H9 (cell line): ENCODE data around the gene GLRX2. TPM values are rescaled to one million over a fixed set of nuclear protein-coding genes. Genes with fewer than 3 reads are reported as not detected.

Source experiments
- DNase-seq: peaks from one replicate; pipeline ENCODE4 v3.0.0-alpha.2; 2017
- H2AFZ ChIP-seq: one replicate; pipeline ENCODE4 v1.6.1; 2013; ENCODE audit warnings: mild to moderate bottlenecking, low read length, control low read depth, moderate library complexity
- H2AK5ac ChIP-seq: 2 replicates; pipeline ENCODE4 v1.6.1; 2013; ENCODE audit warnings: low read length, control low read depth, mixed read lengths; ENCODE audit not compliant: insufficient read length
- H2BK120ac ChIP-seq: one replicate; pipeline ENCODE4 v1.6.1; 2013; ENCODE audit warnings: low read depth, mild to moderate bottlenecking, low read length, control low read depth, inconsistent platforms; ENCODE audit not compliant: poor library complexity, severe bottlenecking
- H2BK12ac ChIP-seq: 2 replicates; pipeline ENCODE4 v1.6.1; 2013; ENCODE audit warnings: low read length, control low read depth, mixed read lengths, low read depth; ENCODE audit not compliant: insufficient read length
- H2BK15ac ChIP-seq: 2 replicates; pipeline ENCODE4 v1.6.1; 2013; ENCODE audit warnings: low read depth, low read length, control low read depth
- H2BK20ac ChIP-seq: one replicate; pipeline ENCODE4 v1.6.1; 2013; ENCODE audit warnings: low read depth, mild to moderate bottlenecking, low read length, control low read depth, inconsistent platforms; ENCODE audit not compliant: poor library complexity, severe bottlenecking
- H2BK5ac ChIP-seq: 2 replicates; pipeline ENCODE4 v1.6.1; 2013; ENCODE audit warnings: low read length, control low read depth, mixed read lengths; ENCODE audit not compliant: insufficient read length
- H3K14ac ChIP-seq: 2 replicates; pipeline ENCODE4 v1.6.1; 2013; ENCODE audit warnings: low read length, control low read depth; ENCODE audit not compliant: insufficient read depth
- H3K18ac ChIP-seq: 2 replicates; pipeline ENCODE4 v1.6.1; 2013; ENCODE audit warnings: low read depth, mild to moderate bottlenecking, mixed read lengths, low read length, control low read depth; ENCODE audit not compliant: insufficient read length
- H3K23ac ChIP-seq: 2 replicates; pipeline ENCODE4 v1.6.1; 2013; ENCODE audit warnings: low read length, control low read depth, mixed read lengths, low read depth; ENCODE audit not compliant: insufficient read length
- H3K23me2 ChIP-seq: 2 replicates; pipeline ENCODE4 v1.6.1; 2013; ENCODE audit warnings: low read depth, mild to moderate bottlenecking, mixed read lengths, low read length, control low read depth; ENCODE audit not compliant: insufficient read length, poor library complexity, severe bottlenecking
- H3K27ac ChIP-seq: 2 replicates; pipeline ENCODE4 v1.5.1; 2013; ENCODE audit warnings: low read length, control low read depth, mixed read lengths, low read depth; ENCODE audit not compliant: insufficient read length
- H3K27me3 ChIP-seq: 2 replicates; pipeline ENCODE4 v1.6.1; 2013; ENCODE audit warnings: low read length, control low read depth, inconsistent platforms; ENCODE audit not compliant: insufficient read depth
- H3K4ac ChIP-seq: 2 replicates; pipeline ENCODE4 v1.6.1; 2013; ENCODE audit warnings: low read depth, mild to moderate bottlenecking, control low read depth, inconsistent platforms, low read length, moderate library complexity
- H3K4me1 ChIP-seq: 2 replicates; pipeline ENCODE4 v1.6.1; 2013; ENCODE audit warnings: low read length, control low read depth, inconsistent platforms; ENCODE audit not compliant: insufficient read depth
- H3K4me2 ChIP-seq: 2 replicates; pipeline ENCODE4 v1.6.1; 2013; ENCODE audit warnings: low read length, control low read depth, mixed read lengths; ENCODE audit not compliant: insufficient read length, insufficient read depth
- H3K56ac ChIP-seq: 2 replicates; pipeline ENCODE4 v1.6.1; 2013; ENCODE audit warnings: low read depth, mild to moderate bottlenecking, mixed read lengths, low read length, control low read depth; ENCODE audit not compliant: insufficient read length
- H3K79me1 ChIP-seq: 2 replicates; pipeline ENCODE4 v1.6.1; 2013; ENCODE audit warnings: low read depth, mild to moderate bottlenecking, moderate library complexity, low read length, control low read depth, inconsistent platforms; ENCODE audit not compliant: insufficient read depth, poor library complexity, severe bottlenecking
- H3K79me2 ChIP-seq: 2 replicates; pipeline ENCODE4 v1.6.1; 2013; ENCODE audit warnings: low read length, control low read depth, inconsistent platforms; ENCODE audit not compliant: insufficient read depth
- H3K9ac ChIP-seq: 2 replicates; pipeline ENCODE4 v1.6.1; 2013; ENCODE audit warnings: low read length, control low read depth, mixed read lengths; ENCODE audit not compliant: insufficient read length; ENCODE audit errors: extremely low read depth
- H3K9me3 ChIP-seq: one replicate; pipeline ENCODE4 v1.6.1; 2013; ENCODE audit warnings: low read depth, low read length, inconsistent platforms; ENCODE audit not compliant: control insufficient read depth
- H3T11ph ChIP-seq: one replicate; pipeline ENCODE4 v1.6.1; 2013; ENCODE audit warnings: mild to moderate bottlenecking, low read length, control low read depth, inconsistent platforms
- H4K20me1 ChIP-seq: one replicate; pipeline ENCODE4 v1.6.1; 2013; ENCODE audit not compliant: control insufficient read depth, insufficient read length, insufficient read depth
- H4K5ac ChIP-seq: 2 replicates; pipeline ENCODE4 v1.6.1; 2013; ENCODE audit warnings: low read depth, mild to moderate bottlenecking, mixed read lengths, low read length, control low read depth; ENCODE audit not compliant: insufficient read length
- H4K8ac ChIP-seq: replicated peaks from 2 replicates; pipeline ENCODE4 v1.6.1; 2013; ENCODE audit warnings: low read length, control low read depth, mixed read lengths, low read depth; ENCODE audit not compliant: insufficient read length
- H4K91ac ChIP-seq: 2 replicates; pipeline ENCODE4 v1.6.1; 2013; ENCODE audit warnings: low read depth, mild to moderate bottlenecking, moderate library complexity, mixed read lengths, low read length, control low read depth; ENCODE audit not compliant: insufficient read length
- H3K27ac Mint-ChIP-seq, 3 experiments: 2 replicates in 2 of 3; 3 replicates in 1 of 3; pipeline ENCODE4 v1.8.0; 2020 to 2021; ENCODE audit warnings: mixed read lengths in 3 of 3, mild to moderate bottlenecking in 1 of 3, moderate library complexity in 1 of 3
- H3K27me3 Mint-ChIP-seq: 2 replicates; pipeline ENCODE4 v1.8.0; 2021; ENCODE audit warnings: low read depth, mild to moderate bottlenecking, moderate library complexity, mixed read lengths
- H3K36me3 Mint-ChIP-seq, 3 experiments: 2 replicates in 2 of 3; 3 replicates in 1 of 3; pipeline ENCODE4 v1.8.0; 2020 to 2021; ENCODE audit warnings: low read depth in 3 of 3, mixed read lengths in 3 of 3; ENCODE audit not compliant: insufficient read depth in 1 of 3
- H3K4me1 Mint-ChIP-seq, 2 experiments: 2 replicates each; pipeline ENCODE4 v1.8.0; 2020; ENCODE audit warnings: mixed read lengths in 2 of 2
- H3K4me3 Mint-ChIP-seq, 2 experiments: 2 replicates in 1 of 2; 3 replicates in 1 of 2; pipeline ENCODE4 v1.8.0; 2020 to 2021; ENCODE audit warnings: mild to moderate bottlenecking in 2 of 2, mixed read lengths in 2 of 2, moderate library complexity in 1 of 2
- H3K9me3 Mint-ChIP-seq, 2 experiments: 2 replicates in 1 of 2; 3 replicates in 1 of 2; pipeline ENCODE4 v1.8.0; 2020; ENCODE audit warnings: mild to moderate bottlenecking in 2 of 2, mixed read lengths in 2 of 2, moderate library complexity in 1 of 2
- CTCF ChIP-seq: fragments of 200-600 bp; sonication (generic); conservative IDR thresholded peaks from 3 replicates; pipeline ENCODE4 v1.8.0; 2021; ENCODE audit warnings: antibody characterized with exemption, mild to moderate bottlenecking
- WGBS: extraction: QIAGEN DNeasy Blood & Tissue Kit; methylation state at CpG from one replicate; pipeline ENCODE4 v1.1.7; 2013; ENCODE audit warnings: missing lambda C conversion rate, low lambda C conversion rate, mixed read lengths; ENCODE audit not compliant: insufficient read length; ENCODE audit errors: extremely low coverage; 5-methylcytosine and 5-hydroxymethylcytosine counted together
- total RNA-seq: library from RNA; stranded (reverse); gene quantifications from 2 replicates; pipeline ENCODE4 v1.2.1, GENCODE V29; 2021

Gene GLRX2
- total RNA-seq, 1 experiment from 2014 or later, result 10.1 TPM

- H2BK20ac ChIP-seq, result no peak overlapping the region
- H3K4me2 ChIP-seq, result no peak overlapping the region
- no peak overlapping the region for H4K8ac ChIP-seq
- no peak overlapping the region for H2BK120ac ChIP-seq
- H3K14ac ChIP-seq, result no peak overlapping the region
- no peak overlapping the region for H4K91ac ChIP-seq
- H4K20me1 ChIP-seq, result no peaks in the 10 kb centered on the region
- no peaks in the 10 kb centered on the region for H3K27me3 ChIP-seq
- H3K9me3 ChIP-seq, result no peaks in the 10 kb centered on the region
- no peak overlapping the region for H2AFZ ChIP-seq
- no peak overlapping the region for H3K18ac ChIP-seq
- no peak overlapping the region for H4K5ac ChIP-seq
- Mint-ChIP-seq H3K4me3 (no peak overlapping the region), H3K27ac (no peak overlapping the region), H3K9me3 (no peaks in the 10 kb centered on the region), H3K4me1 (peaks cover 30 to 34% of the 10 kb centered on the region in 2 experiments), H3K27me3 (no peaks in the 10 kb centered on the region), H3K36me3 (no peaks in the 10 kb centered on the region)
- no peak overlapping the region for H3K56ac ChIP-seq
- no peak overlapping the region for H3K23ac ChIP-seq
- H3K4ac ChIP-seq, result no peak overlapping the region
- no peaks in the 10 kb centered on the region for H3K79me2 ChIP-seq
- peaks cover 7% of the 10 kb centered on the region; the same call in 1 of the 2 replicates for H3K4me1 ChIP-seq
- no peak overlapping the region for H2BK12ac ChIP-seq
- no CpG with 5 or more reads among the region's 1 CpG for WGBS
- H3T11ph ChIP-seq, result no peak overlapping the region
- no peak overlapping the region for H3K9ac ChIP-seq
- no peak overlapping the region for H3K27ac ChIP-seq
- TF ChIP-seq CTCF, result no peak
- no peak overlapping the region for H2BK5ac ChIP-seq
- H2AK5ac ChIP-seq, result no peak overlapping the region
- DNase-seq, result no peak
- H3K79me1 ChIP-seq, result no peaks in the 10 kb centered on the region
- H2BK15ac ChIP-seq, result no peak overlapping the region
- peaks cover 4% of the 10 kb centered on the region for H3K23me2 ChIP-seq
Measured at GRCh38 chr1:193109619-193110018, 4.4 kb upstream of the GLRX2 start.
